ENCODE results near the gene GALNT15. TPM values are rescaled to one million over a fixed set of nuclear protein-coding genes. Genes with fewer than 3 reads are reported as not detected.

Gene GALNT15
- total and polyA plus RNA-seq, 4 donors: 2.8 to 9.7 (median 7.6) TPM

- DNase-seq (no peak), ATAC-seq (ENCODE audit: insufficient read depth, low FRiP score) (no peak)
- Histone ChIP-seq H3K9me3 (ENCODE audit: control insufficient read depth in 4 of 4, insufficient read depth in 3 of 4, low read length in 3 of 4) (no peaks in the 10 kb centered on the region), H3K9ac (ENCODE audit: insufficient read depth in 1 of 2, low read length in 2 of 2) (no peak overlapping the region), H3K27me3 (ENCODE audit: control insufficient read depth in 3 of 3, insufficient read depth in 3 of 3, low read length in 2 of 3) (no peaks in the 10 kb centered on the region), H3K4me1 (ENCODE audit: control insufficient read depth in 5 of 5, insufficient read depth in 5 of 5, low read length in 5 of 5) (peaks cover 0 to 20% (median 6%) of the 10 kb centered on the region in 5 donors), H3K4me3 (no peak overlapping the region), H3K27ac (ENCODE audit: low read depth in 1 of 2, low read length in 1 of 2) (no peak overlapping the region), H3K36me3 (ENCODE audit: control insufficient read depth in 4 of 4, insufficient read depth in 4 of 4, low read length in 4 of 4) (peaks cover 3 to 9% (median 5%) of the 10 kb centered on the region in 4 donors)
- 87 to 92% methylated on average over 3 of the region's 3 CpGs for WGBS, 2 donors
- TF ChIP-seq CTCF (IDR thresholded peaks at IDR 0.05; ENCODE audit: control extremely low read depth, extremely low read depth): no peak
Observed at GRCh38 chr3:16266714-16267113, 92.2 kb downstream of the GALNT15 start.

- Histone ChIP-seq H3K27ac (ENCODE audit: low read depth in 1 of 2, low read length in 1 of 2) (no peak overlapping the region), H3K4me1 (ENCODE audit: control insufficient read depth in 5 of 5, insufficient read depth in 5 of 5, low read length in 5 of 5) (peaks cover 0 to 8% (median 3%) of the 10 kb centered on the region in 5 donors), H3K9me3 (ENCODE audit: control insufficient read depth in 4 of 4, insufficient read depth in 3 of 4, low read length in 3 of 4) (no peaks in the 10 kb centered on the region), H3K9ac (ENCODE audit: insufficient read depth in 1 of 2, low read length in 2 of 2) (no peak overlapping the region), H3K36me3 (ENCODE audit: control insufficient read depth in 4 of 4, insufficient read depth in 4 of 4, low read length in 4 of 4) (peaks cover 3 to 16% (median 9%) of the 10 kb centered on the region in 4 donors), H3K27me3 (ENCODE audit: control insufficient read depth in 3 of 3, insufficient read depth in 3 of 3, low read length in 2 of 3) (no peaks in the 10 kb centered on the region), H3K4me3 (no peak overlapping the region)
- ATAC-seq (ENCODE audit: insufficient read depth, low FRiP score) (no peak), DNase-seq (no peak)
- WGBS, 2 donors: 95 to 96% methylated on average over 10 of the region's 10 CpGs
- no peak for TF ChIP-seq CTCF (IDR thresholded peaks at IDR 0.05; ENCODE audit: control extremely low read depth, extremely low read depth)
Observed at GRCh38 chr3:16270855-16271254, 96.4 kb downstream of the GALNT15 start.

GRCh38 chr3:16272588-16272987 is 98.1 kb downstream of the GALNT15 start:
- no peak overlapping the region for H3K4me3 ChIP-seq
- no peaks in the 10 kb centered on the region for H3K27me3 ChIP-seq (ENCODE audit: control insufficient read depth in 3 of 3, insufficient read depth in 3 of 3, low read length in 2 of 3)
- H3K27ac ChIP-seq (ENCODE audit: low read depth in 1 of 2, low read length in 1 of 2): no peak overlapping the region
- no peaks in the 10 kb centered on the region for H3K9me3 ChIP-seq (ENCODE audit: control insufficient read depth in 4 of 4, insufficient read depth in 3 of 4, low read length in 3 of 4)
- no peak overlapping the region for H3K9ac ChIP-seq (ENCODE audit: insufficient read depth in 1 of 2, low read length in 2 of 2)
- ATAC-seq (ENCODE audit: insufficient read depth, low FRiP score) (no peak), DNase-seq (no peak)
- peaks cover 7 to 16% (median 11%) of the 10 kb centered on the region in 4 donors for H3K36me3 ChIP-seq (ENCODE audit: control insufficient read depth in 4 of 4, insufficient read depth in 4 of 4, low read length in 4 of 4)
- no peak for TF ChIP-seq CTCF (IDR thresholded peaks at IDR 0.05; ENCODE audit: control extremely low read depth, extremely low read depth)
- no peaks in the 10 kb centered on the region for H3K4me1 ChIP-seq (ENCODE audit: control insufficient read depth in 5 of 5, insufficient read depth in 5 of 5, low read length in 5 of 5)
- WGBS, 2 donors: 92 to 100% methylated on average over 1 of the region's 1 CpG

- no peak overlapping the region for H3K4me3 ChIP-seq
- peaks cover 0 to 8% (median 0%) of the 10 kb centered on the region in 5 donors for H3K4me1 ChIP-seq (ENCODE audit: control insufficient read depth in 5 of 5, insufficient read depth in 5 of 5, low read length in 5 of 5)
- H3K36me3 ChIP-seq (ENCODE audit: control insufficient read depth in 4 of 4, insufficient read depth in 4 of 4, low read length in 4 of 4): peaks cover 7 to 16% (median 11%) of the 10 kb centered on the region in 4 donors
- WGBS, 2 donors: 95 to 96% methylated on average over 2 of the region's 2 CpGs
- ATAC-seq (ENCODE audit: insufficient read depth, low FRiP score) (no peak), DNase-seq (no peak)
- TF ChIP-seq CTCF (IDR thresholded peaks at IDR 0.05; ENCODE audit: control extremely low read depth, extremely low read depth): no peak
- H3K27ac ChIP-seq (ENCODE audit: low read depth in 1 of 2, low read length in 1 of 2): no peak overlapping the region
- H3K27me3 ChIP-seq (ENCODE audit: control insufficient read depth in 3 of 3, insufficient read depth in 3 of 3, low read length in 2 of 3): no peaks in the 10 kb centered on the region
- no peak overlapping the region for H3K9ac ChIP-seq (ENCODE audit: insufficient read depth in 1 of 2, low read length in 2 of 2)
- H3K9me3 ChIP-seq (ENCODE audit: control insufficient read depth in 4 of 4, insufficient read depth in 3 of 4, low read length in 3 of 4): no peaks in the 10 kb centered on the region
Observed at GRCh38 chr3:16273867-16274266, 99.4 kb downstream of the GALNT15 start.

All from lung (tissue), 12 donors.